ENCODE data around the gene CDKN2B.

Gene CDKN2B

DNA sequence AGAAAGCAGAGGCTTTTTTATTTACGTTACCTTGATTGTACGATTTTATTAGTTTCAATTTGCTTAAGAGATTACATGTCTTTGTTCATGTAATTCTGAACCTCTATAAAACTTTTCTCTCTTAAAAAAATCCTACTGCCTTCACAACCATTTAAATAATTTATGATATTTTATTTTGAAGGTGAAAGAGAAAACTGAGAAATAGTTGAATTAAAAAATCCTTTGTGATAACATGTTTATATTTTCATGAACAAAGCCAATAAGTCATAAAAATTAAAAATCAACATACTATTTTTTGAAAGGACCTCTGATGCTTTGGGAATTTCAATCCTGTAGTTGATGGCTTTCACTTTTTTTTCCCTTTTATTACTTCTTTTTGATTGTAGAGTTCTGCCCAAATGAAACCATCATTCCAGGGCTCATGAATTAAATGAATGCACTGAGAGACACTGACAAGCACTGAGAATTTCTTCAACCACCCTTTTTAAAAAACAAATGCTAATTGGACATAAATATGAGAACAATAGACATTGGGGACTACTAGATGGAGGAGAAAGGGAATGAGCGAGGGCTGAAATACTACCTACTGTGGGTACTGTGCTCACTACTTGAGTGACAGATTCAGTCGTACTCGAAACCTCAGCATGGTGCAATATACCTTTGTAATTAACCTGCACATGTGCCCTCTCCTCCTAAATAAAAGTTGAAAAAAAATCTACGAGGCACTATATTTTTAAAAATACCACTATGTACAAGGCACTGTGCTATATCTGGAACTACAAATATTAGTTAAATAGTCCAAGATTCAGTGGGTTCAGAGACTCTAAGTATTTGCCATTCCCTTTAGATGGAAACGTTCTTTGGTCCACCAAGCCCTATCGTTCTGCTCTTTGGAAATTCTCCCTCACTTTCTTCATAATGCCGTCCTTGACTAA lies 20.8 kb downstream of the CDKN2B start:
- DNase-seq: no peak
- no peak overlapping the region for H3K4me3 ChIP-seq (ENCODE audit: low read depth, low read length)
- H3K36me3 ChIP-seq (replicated peaks): no peaks in the 10 kb centered on the region
- peak overlapping the region; percentile 81 for H3K27ac ChIP-seq
- TF ChIP-seq, protein P1, sequence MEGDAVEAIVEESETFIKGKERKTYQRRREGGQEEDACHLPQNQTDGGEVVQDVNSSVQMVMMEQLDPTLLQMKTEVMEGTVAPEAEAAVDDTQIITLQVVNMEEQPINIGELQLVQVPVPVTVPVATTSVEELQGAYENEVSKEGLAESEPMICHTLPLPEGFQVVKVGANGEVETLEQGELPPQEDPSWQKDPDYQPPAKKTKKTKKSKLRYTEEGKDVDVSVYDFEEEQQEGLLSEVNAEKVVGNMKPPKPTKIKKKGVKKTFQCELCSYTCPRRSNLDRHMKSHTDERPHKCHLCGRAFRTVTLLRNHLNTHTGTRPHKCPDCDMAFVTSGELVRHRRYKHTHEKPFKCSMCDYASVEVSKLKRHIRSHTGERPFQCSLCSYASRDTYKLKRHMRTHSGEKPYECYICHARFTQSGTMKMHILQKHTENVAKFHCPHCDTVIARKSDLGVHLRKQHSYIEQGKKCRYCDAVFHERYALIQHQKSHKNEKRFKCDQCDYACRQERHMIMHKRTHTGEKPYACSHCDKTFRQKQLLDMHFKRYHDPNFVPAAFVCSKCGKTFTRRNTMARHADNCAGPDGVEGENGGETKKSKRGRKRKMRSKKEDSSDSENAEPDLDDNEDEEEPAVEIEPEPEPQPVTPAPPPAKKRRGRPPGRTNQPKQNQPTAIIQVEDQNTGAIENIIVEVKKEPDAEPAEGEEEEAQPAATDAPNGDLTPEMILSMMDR (IDR thresholded peaks at IDR 0.05; ENCODE audit: low read depth, low read length, missing control alignments): no peak
- H3K27me3 ChIP-seq (replicated peaks): no peaks in the 10 kb centered on the region
- in situ Hi-C loops (cut with HindIII; ENCODE audit: low pct_ligation_motif_present, low sequenced_read_pairs): no loop called here

DNA sequence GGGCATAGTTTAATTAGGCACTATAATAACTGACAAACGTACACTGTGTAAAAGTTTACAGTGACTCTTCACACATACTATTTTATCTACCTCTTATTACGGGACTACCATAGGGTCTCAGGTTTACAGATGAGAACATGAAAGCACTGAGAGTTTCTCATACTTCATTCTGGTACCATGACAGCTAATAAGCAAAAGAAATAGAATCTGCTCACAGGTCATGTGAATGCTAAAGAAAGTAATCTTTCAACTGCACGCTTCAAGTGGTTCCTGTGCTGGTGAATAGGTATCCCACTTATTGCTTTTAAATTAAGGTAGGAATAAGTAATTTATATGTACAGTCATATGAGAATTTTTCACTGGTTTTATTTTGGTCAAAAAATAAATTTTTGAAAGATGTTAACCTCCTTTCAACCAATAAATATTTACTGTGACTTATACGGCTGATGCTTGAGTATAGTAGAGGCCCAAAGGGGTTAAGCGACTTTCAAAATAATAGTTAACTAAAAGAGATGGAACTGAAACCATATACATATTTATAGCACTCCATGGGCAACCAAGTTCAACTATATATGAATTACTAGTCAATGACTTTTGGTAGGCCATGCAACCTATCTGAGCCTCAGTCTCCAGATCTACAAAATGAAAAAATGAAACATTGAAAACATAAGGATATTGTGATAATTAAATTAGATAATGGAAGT lies 23.0 kb downstream of the CDKN2B start:
- H3K27me3 ChIP-seq (replicated peaks): no peaks in the 10 kb centered on the region
- DNase-seq: no peak
- H3K36me3 ChIP-seq (replicated peaks): no peaks in the 10 kb centered on the region
- H3K27ac ChIP-seq: no peak overlapping the region
- TF ChIP-seq, protein P1 (IDR thresholded peaks at IDR 0.05; ENCODE audit: low read depth, low read length, missing control alignments): no peak
- no peak overlapping the region for H3K4me3 ChIP-seq (ENCODE audit: low read depth, low read length)
- in situ Hi-C loops (cut with HindIII; ENCODE audit: low pct_ligation_motif_present, low sequenced_read_pairs): no loop called here

DNA sequence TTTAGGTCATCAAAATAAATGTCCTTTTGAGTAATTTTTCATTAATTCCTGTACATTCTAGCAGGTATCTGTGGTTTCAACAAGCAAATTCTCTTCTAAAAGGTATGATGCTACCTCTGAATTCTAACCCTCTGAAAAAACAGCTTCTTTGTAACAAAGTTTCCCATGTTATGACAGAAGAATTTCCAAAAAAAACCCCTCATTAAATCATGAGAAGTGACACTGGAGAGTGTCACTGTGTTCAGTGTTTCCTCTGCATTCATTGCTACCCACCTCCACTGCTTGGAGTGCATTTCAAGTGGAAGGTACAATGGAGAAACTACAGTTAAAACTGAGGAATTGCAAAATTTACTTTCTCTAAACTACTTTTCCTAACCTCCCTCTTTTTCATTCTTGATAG lies 25.0 kb downstream of the CDKN2B start:
- no peak for DNase-seq
- H3K27ac ChIP-seq: no peak overlapping the region
- TF ChIP-seq, protein P1 (IDR thresholded peaks at IDR 0.05; ENCODE audit: low read depth, low read length, missing control alignments): no peak
- H3K27me3 ChIP-seq (replicated peaks): no peaks in the 10 kb centered on the region
- no peaks in the 10 kb centered on the region for H3K36me3 ChIP-seq (replicated peaks)
- no peak overlapping the region for H3K4me3 ChIP-seq (ENCODE audit: low read depth, low read length)
- in situ Hi-C loops (cut with HindIII; ENCODE audit: low pct_ligation_motif_present, low sequenced_read_pairs): no loop called here

DNA sequence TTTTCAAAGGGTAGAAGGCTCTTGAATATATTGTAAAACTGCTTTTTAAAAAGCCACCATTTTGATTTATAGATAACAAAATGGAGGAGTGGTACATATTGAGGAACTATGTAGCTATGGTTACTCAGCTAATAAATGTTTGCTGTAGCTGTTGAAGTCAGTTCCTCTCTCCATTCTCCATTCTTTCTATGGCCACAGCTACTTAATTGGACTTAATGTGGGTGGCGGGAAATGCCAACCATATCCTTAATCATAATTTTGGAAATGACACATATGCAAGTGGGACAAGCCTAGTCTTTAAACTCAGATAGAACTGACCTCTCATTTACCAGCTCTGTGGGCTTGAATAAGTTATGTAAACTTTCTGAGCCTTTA lies 25.6 kb downstream of the CDKN2B start:
- no peak for DNase-seq
- Histone ChIP-seq H3K4me3 (ENCODE audit: low read depth, low read length) (no peak overlapping the region), H3K27ac (no peak overlapping the region), H3K27me3 (replicated peaks) (no peaks in the 10 kb centered on the region), H3K36me3 (replicated peaks) (no peaks in the 10 kb centered on the region)
- in situ Hi-C loops (cut with HindIII; ENCODE audit: low pct_ligation_motif_present, low sequenced_read_pairs): no loop called here
- TF ChIP-seq, protein P1 (IDR thresholded peaks at IDR 0.05; ENCODE audit: low read depth, low read length, missing control alignments): no peak

DNA sequence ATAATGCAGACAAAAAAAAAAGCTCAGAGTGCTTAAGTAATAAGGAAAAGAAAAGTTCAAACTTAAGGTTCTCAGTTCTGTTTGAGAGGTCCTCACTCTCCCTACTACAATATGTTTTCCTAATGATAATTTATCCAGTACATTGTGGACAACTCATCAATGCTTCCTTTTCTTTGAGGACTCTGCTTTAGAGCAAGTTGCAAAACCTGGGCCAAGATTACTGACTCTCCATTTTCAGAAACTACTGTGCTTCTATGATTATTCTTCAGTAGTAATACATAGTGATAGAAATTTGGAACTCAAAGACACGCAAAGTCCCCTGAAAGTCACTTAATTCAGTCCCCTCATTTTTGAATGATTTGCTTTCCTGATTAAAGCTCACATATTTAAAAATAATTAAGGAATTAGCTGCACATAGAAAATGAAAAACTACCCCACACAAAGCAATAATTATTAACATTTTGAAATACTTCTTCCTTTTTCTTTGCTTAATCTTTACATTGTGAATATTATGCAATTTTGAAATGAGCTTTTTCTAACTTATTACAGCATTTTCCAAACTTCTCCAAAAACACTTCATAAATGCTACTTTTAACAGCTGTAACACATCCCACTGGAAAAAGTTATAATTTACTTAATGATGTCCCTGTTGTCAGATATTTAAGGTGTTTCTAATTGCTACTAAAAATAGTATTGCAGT lies 26.1 kb downstream of the CDKN2B start:
- Histone ChIP-seq H3K36me3 (replicated peaks) (no peaks in the 10 kb centered on the region), H3K27ac (no peak overlapping the region), H3K27me3 (replicated peaks) (no peaks in the 10 kb centered on the region), H3K4me3 (ENCODE audit: low read depth, low read length) (no peak overlapping the region)
- no peak for DNase-seq
- TF ChIP-seq, protein P1 (IDR thresholded peaks at IDR 0.05; ENCODE audit: low read depth, low read length, missing control alignments): no peak
- in situ Hi-C loops (cut with HindIII; ENCODE audit: low pct_ligation_motif_present, low sequenced_read_pairs): no loop called here
